GM19238 (cell line): ENCODE data around the gene MAN1B1.

Experiments
- DNase-seq: peaks from one replicate; pipeline ENCODE4 v3.0.0; 2011; ENCODE audit warnings: low spot score; ENCODE audit not compliant: insufficient read length

Gene MAN1B1

DNA sequence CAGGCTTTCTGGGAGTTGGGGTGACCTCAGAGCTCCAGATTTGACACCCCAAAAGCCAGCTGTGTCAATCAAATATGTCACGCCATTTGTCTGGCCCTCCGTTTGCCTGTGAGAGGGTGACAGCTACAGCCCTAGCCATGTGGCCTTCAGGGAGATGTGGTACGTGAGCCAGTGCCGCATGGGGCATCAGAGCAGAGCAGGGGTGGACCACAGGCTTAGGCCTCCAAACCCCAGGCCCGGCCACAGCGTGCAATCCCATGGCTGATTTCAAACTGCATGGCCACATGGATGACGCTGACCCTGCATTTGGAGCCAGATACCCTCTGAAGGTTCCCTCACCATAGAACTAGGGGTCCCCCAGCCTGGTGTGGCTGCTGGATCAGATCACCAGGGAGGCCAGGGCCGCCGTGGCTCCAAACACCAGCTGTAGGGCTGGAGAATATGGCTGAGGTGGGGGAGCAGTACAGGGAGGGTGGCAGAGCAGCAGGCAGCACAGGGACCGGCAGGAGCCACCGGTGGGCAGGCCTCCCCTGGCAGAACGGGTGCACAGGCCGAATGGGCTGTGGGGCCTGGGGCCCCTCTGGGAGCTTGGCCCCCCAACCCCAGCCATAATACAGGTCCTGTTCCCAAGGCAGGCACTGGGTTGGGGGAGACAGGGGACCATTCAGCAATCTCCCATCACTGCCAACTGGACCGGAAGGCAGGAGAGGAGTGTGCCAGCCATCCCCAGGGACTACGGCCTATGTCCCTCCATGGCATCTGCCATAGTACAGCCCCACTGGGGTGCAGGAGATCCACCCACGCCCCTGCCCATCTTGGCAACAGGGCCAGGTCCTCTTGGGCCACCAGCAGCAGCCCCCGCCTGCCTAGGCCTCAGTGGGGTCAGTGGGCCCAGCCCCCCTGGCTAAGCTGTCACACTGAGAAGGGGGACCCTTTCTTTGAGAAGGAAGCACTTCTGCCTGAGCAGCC is 18.0 kb upstream of the MAN1B1 start:
- no peak for DNase-seq

DNA sequence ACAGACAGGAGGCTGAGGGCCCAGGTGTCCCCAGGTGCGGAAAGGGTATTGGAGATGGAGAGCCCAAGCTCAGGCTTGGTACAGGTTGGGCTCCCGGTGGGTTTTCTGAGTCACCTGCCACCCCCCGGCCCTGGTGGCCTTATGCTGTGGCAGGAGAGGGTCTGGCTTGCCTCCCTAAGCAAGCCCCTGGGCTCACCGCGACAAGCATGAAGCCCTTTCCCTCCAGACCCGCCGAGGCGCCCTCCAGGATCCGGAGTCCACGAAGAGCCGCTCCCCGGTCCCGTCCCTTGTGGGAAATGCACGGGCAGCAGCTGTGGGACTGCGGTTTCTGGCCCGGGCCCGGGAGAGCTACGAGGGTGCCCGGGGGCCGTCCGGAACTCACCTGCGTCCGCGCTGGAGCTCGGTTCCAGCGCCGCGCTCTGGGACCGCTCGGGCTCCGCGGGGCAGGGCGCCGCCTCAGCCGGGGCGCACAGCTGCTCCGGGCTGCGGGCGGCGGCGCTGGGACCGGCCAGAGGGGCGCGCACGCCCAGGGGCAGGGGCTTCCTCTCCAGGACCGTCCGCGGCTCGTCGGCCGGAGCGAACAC is 17.2 kb upstream of the MAN1B1 start:
- DNase-seq, result no peak

DNA sequence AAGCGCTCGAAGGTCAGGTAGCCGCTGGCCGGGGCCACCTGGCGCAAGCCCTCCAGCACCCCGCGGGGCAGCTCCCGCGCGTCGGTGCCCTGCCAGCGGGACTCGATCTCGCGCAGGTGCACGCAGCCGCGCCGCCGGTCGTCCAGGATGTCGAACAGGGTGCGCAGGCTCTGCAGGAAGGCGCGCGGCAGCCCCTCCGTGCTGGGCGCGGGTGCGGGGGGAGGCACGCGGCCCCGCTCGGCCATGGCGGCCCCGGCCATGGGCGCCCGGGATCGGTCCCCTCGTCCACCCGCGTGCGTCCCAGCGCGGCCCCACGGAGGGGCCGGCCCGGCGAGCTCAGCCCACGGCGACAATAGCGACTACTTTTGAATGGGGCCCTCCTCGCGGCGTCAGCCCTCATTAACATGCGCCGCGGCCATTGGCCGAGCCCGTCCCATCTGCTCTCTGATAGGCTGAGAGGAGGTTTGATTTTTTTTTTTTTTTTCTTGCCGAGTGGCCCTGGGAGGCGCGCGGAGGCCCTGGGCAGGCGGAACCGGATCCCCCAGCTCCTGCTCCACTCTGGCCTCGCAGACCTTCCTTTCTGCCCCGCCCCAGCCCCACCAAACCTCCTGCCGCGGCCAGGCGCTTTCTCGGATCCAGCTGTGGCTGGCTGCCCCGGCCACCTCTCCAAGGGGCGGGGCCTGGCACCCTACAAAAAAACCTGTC is 16.4 kb upstream of the MAN1B1 start, which contains the start of gene SAPCD2:
TSS of gene SAPCD2 (minus strand) at position 357 of the 705 bp plus-strand sequence. CDS start at position 260, 97 bp downstream.
- peak; percentile 94 for DNase-seq

DNA sequence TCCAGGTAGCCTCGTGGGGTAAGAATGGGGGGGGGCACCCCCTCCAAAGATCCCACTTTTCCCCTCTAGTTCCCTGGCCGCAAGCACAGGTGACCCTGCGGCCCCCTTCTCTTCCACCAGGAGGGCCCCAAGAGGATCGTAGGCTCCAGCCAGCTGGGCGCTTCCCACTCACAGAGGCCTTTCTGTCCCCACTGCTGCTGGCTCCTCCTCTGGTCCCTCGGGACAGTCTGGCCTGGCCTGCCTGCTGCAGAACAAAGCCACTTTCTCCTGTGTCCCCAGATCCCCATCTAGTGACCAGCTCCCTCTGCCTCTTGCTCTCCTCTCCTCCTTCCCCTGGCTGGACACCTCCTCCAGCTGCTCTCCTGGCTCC is 15.9 kb upstream of the MAN1B1 start:
- no peak for DNase-seq

DNA sequence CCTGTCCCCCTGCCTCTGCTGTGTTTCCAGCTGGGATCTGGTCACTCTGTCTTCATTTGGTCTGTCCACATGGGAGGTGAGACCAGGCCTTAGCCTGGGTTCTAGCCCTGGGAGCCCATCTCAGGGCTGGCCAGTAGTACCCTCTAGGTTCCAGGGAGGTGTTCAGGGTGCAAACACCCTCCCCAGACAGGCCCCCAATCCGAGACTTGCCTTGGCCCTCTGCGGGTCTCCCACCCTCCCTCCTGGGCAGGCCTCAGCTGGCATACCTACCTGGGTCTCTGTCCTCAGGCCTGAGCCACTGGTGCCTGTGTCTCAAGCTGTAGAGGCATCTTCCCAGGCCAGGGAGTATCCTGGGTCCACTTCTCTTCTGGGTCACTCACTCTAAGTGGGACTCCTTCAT is 15.5 kb upstream of the MAN1B1 start:
- no peak for DNase-seq

DNA sequence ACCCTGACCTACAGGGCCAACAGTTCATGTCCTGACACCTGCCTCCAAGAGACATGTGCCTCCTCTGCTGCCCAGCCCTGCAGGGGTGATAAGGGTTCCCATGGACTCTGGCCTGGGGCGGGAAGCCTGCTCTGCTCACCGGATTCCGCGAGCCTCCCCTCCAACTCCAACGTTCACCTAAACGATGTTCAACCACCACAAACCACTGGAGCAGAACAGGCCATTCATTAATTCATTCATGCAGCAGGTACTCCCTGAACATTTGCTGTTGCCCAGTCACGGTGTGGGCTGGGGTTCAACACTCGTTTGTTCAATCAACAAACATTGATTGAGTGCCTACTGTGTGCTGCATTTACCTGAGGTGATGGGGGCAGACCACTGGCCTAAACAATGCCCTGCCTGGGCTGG is 12.8 kb upstream of the MAN1B1 start:
- DNase-seq, result no peak

DNA sequence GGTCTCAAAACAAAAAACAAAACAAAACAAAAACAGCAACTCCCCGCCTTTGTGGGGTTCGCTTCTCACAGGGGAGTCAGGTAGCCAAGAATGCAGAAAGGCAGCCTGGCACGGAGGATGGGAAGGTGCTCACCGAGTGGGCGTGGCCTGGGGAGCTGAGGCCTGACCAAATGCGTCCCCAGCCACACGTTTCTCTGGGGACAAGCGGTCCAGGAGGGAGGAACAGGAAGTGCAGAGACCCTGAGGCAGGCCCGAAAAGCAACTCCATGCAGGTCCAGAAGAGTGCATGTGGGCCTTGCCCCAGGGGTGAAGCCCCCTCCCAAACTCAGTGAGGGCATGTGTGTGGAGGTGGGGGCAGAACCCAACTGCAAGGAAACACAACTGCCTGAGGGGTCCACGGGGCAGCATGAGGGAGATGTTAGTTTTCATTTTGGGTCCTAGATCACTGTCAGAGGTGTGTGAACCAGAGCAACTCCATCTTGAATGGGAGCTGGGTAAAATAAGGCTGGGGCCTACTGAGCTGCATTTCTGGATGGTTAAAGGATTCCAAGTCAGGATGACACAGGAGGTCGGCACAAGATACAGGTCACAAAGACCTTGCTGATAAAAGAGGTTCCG is 12.0 kb upstream of the MAN1B1 start:
- DNase-seq, result no peak

DNA sequence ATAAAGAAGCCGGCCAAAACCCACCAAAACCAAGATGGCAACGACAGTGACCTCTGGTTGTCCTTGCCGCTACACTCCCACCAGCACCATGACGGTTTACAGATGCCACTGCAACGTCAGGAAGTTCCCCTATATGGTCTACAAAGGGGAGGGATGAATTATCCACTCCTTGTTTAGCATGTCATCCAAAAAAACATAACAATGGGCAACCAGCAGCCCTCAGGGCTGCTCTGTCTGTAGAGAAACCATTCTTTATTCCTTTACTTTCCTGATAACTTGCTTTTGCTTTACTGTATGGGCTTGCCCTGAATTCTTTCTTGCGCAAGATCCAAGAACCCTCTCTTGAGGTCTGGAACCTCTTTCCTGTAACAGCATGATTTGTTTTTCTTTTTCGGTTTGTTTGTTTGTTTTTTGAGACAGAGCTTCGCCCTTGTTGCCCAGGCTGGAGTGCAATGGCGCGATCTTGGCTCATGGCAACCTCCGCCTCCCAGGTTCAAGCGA is 11.5 kb upstream of the MAN1B1 start:
- no peak for DNase-seq

DNA sequence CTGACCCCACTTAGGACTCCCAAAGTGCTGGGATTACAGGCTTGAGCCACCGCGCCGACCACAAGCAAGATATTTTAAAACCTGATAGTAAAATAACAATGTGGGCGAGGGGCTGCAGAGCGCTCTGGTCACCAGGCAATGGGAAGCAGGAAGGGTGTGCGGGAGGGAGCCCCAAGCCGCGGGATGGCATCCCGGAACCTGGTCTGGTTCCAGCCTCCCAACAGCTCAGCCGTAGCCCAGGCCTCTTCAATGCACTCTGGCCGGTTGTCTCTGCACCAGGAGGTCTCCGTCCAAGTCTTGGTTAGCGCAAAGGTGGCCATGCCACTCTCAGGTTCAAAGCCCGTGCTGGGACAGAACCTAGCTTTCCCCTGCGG is 10.2 kb upstream of the MAN1B1 start:
- no peak for DNase-seq

DNA sequence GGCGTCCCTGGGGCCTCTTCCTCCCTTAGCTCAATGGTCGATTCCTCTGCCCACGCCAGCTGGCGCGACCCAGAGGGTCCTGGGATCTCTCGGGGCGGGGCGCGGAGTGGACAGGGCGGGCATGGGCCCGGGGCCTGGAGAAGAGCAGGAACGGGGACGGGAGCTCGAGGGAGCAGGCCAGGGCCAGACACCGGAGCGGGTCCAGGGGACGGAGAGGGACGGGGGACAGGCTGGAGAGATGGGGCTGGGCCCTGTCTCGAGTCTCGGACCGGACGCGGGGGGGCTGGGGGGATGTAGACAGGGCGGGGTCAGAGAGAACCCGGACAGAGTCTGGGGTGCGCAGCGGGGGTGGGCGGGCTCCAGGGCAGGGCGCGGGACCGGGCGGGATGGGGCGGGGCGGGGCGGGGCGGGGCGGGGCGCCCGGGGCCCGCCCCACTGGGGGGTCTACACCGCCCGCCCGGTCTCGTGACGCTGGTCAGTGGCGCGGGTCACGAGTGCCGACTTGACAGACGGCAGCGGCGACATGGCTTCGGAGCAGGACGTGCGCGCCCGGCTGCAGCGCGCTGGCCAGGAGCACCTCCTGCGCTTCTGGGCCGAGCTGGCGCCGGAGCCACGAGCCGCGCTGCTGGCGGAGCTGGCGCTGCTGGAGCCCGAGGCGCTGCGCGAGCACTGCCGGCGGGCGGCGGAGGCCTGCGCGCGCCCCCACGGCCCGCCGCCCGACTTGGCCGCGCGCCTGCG is 9.6 kb upstream of the MAN1B1 start, which contains the start of gene UAP1L1:
TSS of gene UAP1L1 (plus strand) at position 508 of the 738 bp plus-strand sequence. CDS start at position 524, 16 bp downstream.
- DNase-seq, result peak; percentile 60

DNA sequence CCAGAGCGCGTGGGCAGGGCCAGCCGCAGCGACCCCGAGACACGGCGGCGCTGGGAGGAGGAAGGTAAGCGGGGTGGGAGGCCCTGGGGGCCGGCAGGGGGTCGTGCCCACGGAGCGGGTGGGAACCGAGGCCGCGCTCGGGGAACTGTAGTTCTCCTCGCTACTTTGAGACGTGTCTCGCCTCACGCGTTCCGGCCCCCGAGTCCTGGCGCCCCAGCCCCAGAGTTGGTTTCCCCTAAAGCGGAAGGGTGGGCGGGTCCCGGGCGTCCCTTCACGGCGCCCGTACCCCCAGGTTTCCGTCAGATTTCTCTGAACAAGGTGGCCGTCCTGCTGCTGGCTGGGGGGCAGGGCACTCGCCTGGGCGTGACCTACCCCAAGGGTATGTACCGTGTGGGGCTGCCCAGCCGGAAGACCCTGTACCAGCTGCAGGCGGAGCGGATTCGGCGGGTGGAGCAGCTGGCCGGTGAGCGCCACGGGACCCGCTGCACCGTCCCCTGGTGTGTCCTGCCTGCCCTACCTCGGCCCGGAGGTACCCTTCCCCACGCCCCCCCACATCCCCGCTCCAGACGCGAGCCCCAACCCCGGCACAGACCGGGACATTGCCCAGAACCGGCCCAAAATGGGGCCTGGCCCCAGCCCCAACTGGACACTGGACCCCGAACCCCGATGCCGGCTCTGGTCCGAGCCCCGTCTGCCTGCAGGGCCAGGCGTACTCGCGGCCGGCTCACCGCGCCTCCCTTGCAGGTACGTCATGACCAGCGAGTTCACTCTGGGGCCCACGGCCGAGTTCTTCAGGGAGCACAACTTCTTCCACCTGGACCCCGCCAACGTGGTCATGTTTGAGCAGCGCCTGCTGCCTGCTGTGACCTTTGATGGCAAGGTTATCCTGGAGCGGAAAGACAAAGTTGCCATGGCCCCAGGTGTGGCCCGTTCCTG is 8.8 kb upstream of the MAN1B1 start:
- no peak for DNase-seq

DNA sequence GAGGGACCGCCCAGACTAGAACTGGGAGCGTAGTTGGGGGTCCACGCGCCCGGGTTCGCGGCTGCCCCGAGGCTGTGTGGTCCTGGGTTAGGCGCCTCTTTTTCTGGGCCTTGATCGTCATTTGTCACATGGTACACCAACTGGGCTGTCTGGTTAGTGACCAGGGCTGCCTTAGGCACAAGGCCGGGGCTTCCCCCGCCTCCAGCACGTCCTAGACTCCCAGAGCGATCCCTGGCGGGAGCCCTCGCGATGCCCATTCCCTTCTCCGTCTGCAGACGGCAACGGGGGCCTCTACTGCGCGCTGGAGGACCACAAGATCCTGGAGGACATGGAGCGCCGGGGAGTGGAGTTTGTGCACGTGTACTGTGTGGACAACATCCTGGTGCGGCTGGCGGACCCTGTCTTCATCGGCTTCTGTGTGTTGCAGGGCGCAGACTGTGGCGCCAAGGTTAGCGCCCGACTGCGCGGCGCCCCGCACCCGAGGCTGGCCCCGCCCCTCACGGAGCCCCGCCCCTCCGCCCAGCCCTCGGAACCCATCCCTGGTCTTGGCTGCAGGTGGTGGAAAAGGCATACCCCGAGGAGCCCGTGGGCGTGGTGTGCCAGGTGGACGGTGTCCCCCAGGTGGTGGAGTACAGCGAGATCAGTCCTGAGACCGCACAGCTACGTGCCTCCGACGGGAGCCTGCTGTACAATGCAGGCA is 7.9 kb upstream of the MAN1B1 start:
- no peak for DNase-seq

DNA sequence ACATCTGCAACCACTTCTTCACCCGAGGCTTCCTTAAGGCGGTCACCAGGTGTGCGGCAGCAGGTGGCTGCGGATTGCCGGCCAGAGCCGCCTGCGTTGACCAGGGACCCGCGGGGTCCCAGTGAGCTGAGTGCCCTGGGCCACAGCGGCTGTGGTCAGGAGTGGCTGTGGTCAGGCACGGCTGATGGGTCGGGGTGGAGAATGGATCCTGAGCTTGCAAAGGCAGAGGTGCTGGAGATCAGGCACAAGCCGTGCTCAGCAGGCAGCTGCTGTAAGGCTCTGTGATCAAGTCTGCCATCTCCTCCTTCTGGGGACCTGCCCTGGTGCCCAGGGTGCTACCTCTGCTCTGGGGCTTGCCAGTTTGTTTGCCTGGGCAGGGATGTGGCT is 7.4 kb upstream of the MAN1B1 start:
- DNase-seq, result no peak

DNA sequence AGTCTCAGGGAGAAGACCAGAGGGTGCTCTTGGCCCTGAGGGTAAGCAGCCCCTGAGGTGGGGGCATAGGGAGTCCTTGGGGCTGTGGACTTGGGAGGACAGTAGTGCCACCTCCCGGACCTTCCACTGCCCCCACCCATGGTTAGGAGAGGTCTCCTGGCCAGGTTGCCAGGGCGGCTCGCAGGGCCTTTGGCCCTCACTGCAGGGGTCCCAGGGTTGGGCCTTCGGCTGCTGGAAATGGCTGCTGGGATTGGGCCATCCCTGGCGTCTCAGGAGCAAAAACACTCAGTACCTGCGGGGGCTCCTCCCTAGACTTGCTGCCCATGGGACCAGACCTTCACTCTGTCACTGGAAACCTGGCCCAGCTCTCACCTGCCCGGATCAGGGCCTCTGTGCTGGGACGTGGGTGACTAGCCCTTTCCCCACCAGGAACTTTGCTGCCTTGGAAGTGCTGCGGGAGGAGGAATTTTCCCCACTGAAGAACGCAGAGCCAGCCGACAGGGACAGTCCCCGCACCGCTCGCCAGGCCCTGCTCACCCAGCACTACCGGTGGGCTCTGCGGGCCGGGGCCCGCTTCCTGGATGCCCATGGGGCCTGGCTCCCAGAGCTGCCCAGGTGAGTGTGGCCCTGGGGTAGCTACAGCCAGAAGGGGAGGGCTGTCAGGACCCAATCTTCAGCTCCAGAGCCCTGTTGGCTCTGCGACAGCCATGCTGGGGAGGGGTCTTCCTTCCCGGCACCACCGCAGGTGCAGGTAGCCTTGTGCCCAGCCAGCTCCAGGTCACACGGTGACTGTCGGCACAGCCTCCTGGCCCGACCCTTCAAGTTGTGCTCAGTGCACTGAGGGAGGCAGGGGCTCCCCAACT is 6.3 kb upstream of the MAN1B1 start:
- no peak for DNase-seq

DNA sequence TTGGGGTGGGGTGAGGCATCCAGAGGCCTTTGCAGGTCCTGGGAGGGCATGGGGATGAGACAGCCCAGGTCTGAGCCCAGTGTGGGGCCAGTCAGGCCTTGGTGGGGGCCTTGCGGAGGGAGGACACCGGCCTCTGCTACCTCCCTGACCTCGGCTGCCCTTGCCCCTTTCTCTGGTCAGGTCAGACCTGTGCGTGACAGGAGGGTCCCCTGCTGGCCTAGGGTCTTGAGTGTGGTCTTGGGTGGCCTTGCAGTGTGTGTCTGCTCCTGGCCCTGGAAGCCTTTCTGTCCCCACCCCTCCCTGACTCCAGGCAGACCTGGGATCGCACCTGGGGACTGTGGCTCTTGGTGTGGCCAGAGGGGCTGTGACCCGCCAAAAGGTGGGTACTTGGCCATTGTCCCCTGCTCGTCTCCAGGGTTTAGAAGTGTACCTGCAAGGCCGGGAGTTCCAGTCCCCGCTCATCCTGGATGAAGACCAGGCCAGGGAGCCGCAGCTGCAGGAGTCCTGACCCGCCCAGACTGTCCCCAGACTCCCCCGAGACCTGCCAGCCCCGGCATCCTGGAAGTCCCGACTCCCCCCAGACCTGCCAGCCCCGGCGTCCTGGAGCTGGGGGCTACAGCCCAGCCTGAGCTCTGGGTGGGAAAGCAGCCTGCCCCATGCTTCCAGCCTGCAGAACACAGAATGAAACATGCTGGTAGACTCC is 4.4 kb upstream of the MAN1B1 start:
- DNase-seq, result no peak

DNA sequence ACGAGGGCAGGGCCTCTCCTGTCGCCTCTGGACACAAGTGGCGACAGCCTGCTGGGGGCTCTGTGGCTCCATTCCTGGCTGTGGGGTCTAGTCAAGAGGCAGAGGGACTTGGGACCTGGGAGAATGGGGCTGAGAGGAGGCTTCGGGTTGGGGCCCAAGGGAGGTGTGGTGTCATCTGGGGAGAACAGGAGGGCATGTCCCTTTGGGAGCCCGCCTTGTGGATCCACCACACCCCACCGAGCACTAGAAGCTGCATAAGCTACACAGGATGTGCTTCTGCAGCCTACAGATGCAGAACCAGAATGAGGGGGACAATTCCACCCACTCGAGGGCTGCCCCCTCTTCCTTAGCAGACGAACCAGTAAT is 3.9 kb upstream of the MAN1B1 start:
- no peak for DNase-seq

DNA sequence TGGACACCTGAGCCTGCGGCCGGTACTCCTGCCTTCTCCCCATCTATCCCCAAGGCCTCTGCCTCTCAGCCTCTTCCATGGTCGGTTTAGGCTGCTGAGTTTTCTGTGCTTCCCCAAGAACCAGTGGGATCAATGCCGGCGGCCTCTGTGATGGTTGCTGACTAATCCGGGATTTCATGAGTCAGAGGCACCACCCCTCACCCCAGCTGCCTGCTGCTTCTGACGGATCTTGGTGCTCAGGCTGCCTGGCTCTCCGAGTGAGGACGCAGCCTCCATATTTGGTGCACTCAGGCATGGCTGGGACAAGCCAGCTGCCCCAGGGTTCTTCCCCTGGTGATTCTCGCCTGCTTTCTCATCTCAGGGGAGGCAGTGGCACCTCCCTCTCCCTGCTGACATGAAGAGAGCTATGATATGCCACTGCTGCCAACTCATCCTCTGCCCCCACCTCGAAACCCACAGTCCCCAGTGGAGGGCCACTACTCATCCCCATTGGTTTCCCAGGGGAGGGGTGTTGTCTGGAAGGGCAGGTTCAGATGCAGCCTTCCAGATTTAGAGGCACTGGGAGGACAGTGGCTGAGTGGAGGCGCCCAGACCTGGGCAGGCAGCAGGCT is 3.3 kb upstream of the MAN1B1 start:
- DNase-seq, result no peak
